HEK293T (cell line): Measurements from ENCODE around the gene KRT20.

Source experiments
- CTCF ChIA-PET: fragments of 350-600 bp; formaldehyde crosslinking; extraction: SDS; loops from one replicate; lab custom pipeline; 2021; ENCODE audit warnings: antibody characterized with exemption, inconsistent platforms; lab: Yijun Ruan, JAX
- POLR2A ChIA-PET: fragments of 350-600 bp; formaldehyde crosslinking; extraction: SDS; loops from one replicate; lab custom pipeline; 2020; ENCODE audit warnings: antibody characterized with exemption, inconsistent platforms; lab: Yijun Ruan, JAX
- DNase-seq: peaks from one replicate; pipeline ENCODE4 v3.0.0; 2012; ENCODE audit warnings: mixed read lengths; ENCODE audit errors: extremely low spot score
- ARNT ChIP-seq: fragments of 450-650 bp; IDR thresholded peaks from 2 replicates; pipeline ENCODE4 v1.6.1; 2017; ENCODE audit warnings: mild to moderate bottlenecking
- BHLHE40 ChIP-seq: fragments of 450-650 bp; IDR thresholded peaks from 2 replicates; pipeline ENCODE4 v1.6.1; 2016; ENCODE audit warnings: mild to moderate bottlenecking, moderate library complexity, borderline replicate concordance
- CTBP1 ChIP-seq: fragments of 450-650 bp; IDR thresholded peaks from 2 replicates; pipeline ENCODE4 v1.6.1; 2016; ENCODE audit warnings: borderline replicate concordance
- ELF4 ChIP-seq: fragments of 450-650 bp; IDR thresholded peaks from 2 replicates; pipeline ENCODE4 v1.6.1; 2017; ENCODE audit warnings: antibody characterized with exemption
- FOXA1 ChIP-seq: fragments of 450-650 bp; IDR thresholded peaks from 2 replicates; pipeline ENCODE4 v1.6.1; 2016; ENCODE audit warnings: mild to moderate bottlenecking
- FOXK2 ChIP-seq: fragments of 450-650 bp; IDR thresholded peaks from 2 replicates; pipeline ENCODE4 v1.6.1; 2016; ENCODE audit warnings: mild to moderate bottlenecking
- FOXM1 ChIP-seq: fragments of 450-650 bp; IDR thresholded peaks from 2 replicates; pipeline ENCODE4 v1.6.1; 2017; ENCODE audit warnings: mild to moderate bottlenecking, borderline replicate concordance
- HDGF ChIP-seq: fragments of 450-650 bp; IDR thresholded peaks from 2 replicates; pipeline ENCODE4 v1.6.1; 2017; ENCODE audit warnings: antibody characterized with exemption, borderline replicate concordance
- L3MBTL2 ChIP-seq: fragments of 450-650 bp; conservative IDR thresholded peaks from 2 replicates; pipeline ENCODE4 v1.6.1; 2016; ENCODE audit warnings: mild to moderate bottlenecking
- LEF1 ChIP-seq: fragments of 450-650 bp; IDR thresholded peaks from 2 replicates; pipeline ENCODE4 v1.6.1; 2017; ENCODE audit warnings: mild to moderate bottlenecking, borderline replicate concordance
- NFRKB ChIP-seq: fragments of 450-650 bp; IDR thresholded peaks from 2 replicates; pipeline ENCODE4 v1.6.1; 2016; ENCODE audit warnings: mild to moderate bottlenecking, moderate library complexity
- PKNOX1 ChIP-seq: fragments of 450-650 bp; IDR thresholded peaks from 2 replicates; pipeline ENCODE4 v1.6.1; 2016
- SP1 ChIP-seq: fragments of 450-650 bp; IDR thresholded peaks from 2 replicates; pipeline ENCODE4 v1.6.1; 2017
- SUZ12 ChIP-seq: fragments of 450-650 bp; IDR thresholded peaks from 2 replicates; pipeline ENCODE4 v1.6.1; 2016; ENCODE audit warnings: mild to moderate bottlenecking
- TARDBP ChIP-seq: fragments of 450-650 bp; IDR thresholded peaks from 2 replicates; pipeline ENCODE4 v1.6.1; 2016
- ZNF384 ChIP-seq: fragments of 450-650 bp; IDR thresholded peaks from 2 replicates; pipeline ENCODE4 v1.6.1; 2016

The KRT20 gene

DNA sequence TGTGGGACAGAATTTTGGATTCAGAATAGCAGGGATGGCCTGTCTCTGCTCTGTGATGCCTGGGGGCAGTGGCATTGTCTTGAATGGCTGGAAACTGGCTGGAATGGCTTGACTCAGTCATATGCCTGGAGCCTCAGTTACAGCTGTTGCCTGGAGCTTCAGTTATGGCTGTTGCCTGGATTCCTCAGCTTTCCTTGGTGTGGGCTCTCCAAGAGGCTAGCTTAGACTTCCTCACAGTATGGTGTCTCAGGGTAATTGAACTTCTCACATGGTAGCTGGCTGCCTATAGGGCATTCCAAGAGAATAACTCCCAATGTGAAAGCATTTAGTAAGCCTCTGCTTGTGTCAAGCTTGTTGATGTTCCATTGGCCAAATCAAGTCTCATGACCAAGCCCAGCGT lies 31.3 kb upstream of the KRT20 start:
- DNase-seq = no peak
- TF ChIP-seq ELF4 (no peak), ZNF384 (no peak), SUZ12 (no peak), NFRKB (no peak), PKNOX1 (no peak)
- ChIA-PET POLR2A (no interaction called here), CTCF (interaction anchor here (1.0 kb wide), 1 partner anchor 406 kb away, joined by 3 read pairs; no protein-coding TSS in a partner anchor)

- ChIA-PET POLR2A (no interaction called here), CTCF (interaction anchor here (1.0 kb wide), 1 partner anchor 407 kb away, joined by 3 read pairs; no protein-coding TSS in a partner anchor)
- DNase-seq = no peak
- no peak for TF ChIP-seq LEF1
- TF ChIP-seq FOXA1 = no peak
- TF ChIP-seq L3MBTL2 = no peak
- no peak for TF ChIP-seq BHLHE40
- no peak for TF ChIP-seq ELF4
- no peak for TF ChIP-seq FOXM1
- no peak for TF ChIP-seq SP1
- no peak for TF ChIP-seq ARNT
- no peak for TF ChIP-seq CTBP1
- no peak for TF ChIP-seq ZNF384
- TF ChIP-seq PKNOX1 = no peak
- no peak for TF ChIP-seq FOXK2
Measured at GRCh38 chr17:40915721-40916256, 30.7 kb upstream of the KRT20 start.

GRCh38 chr17:40915199-40915661 lies 30.2 kb upstream of the KRT20 start:
- ChIA-PET CTCF (no interaction called here), POLR2A (no interaction called here)
- DNase-seq = no peak
- TF ChIP-seq FOXM1 (no peak), SUZ12 (no peak), TARDBP (no peak), LEF1 (no peak), PKNOX1 (no peak), CTBP1 (no peak), NFRKB (no peak), FOXA1 (no peak)

- TF ChIP-seq L3MBTL2 (no peak), TARDBP (no peak), ARNT (no peak), ELF4 (no peak), HDGF (no peak), ZNF384 (no peak), FOXK2 (no peak), FOXM1 (no peak), CTBP1 (no peak), SUZ12 (no peak), PKNOX1 (no peak), NFRKB (no peak), FOXA1 (no peak)
- CTCF ChIA-PET = interaction anchor here (1.5 kb wide), 1 partner anchor 634 kb away, joined by 3 read pairs; no protein-coding TSS in a partner anchor
- DNase-seq = no peak
- POLR2A ChIA-PET = no interaction called here
Measured at GRCh38 chr17:40914075-40914855, 29.2 kb upstream of the KRT20 start.

DNA sequence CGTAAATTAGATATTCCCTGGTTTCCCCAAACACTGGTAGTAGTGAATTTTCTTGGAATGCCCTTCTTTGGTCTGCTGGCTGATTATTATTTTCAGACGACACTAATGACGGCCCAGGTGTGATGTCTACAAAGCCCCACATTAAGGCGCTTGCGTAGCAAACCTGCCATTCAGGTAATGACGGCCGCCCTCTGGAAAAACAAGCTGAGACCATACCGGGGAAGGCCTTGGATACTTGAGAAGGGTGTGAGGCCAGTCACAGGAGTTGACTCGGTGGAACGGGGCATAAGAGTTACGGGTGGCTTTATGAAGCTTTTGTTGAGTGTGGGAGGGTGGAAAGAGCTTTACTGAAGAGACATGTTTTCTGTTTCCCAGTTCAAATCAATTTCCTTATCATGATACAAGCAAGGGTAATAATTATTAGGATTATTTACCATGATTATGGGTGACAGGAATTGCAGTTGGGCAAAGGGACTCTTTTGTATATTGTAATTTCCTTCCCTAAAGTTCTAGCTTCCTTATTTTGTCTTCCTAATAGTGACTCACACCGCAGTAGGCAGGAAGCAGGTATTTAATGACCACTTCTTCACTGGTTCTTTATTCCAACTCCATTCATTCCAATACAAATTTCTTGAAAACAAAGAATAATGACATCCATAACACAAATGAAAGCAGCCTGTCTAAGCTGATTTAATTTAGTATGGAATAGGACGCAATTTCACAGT lies 27.6 kb upstream of the KRT20 start:
- ChIA-PET CTCF (interaction anchor here (1.5 kb wide), 1 partner anchor 636 kb away, joined by 3 read pairs; no protein-coding TSS in a partner anchor), POLR2A (no interaction called here)
- TF ChIP-seq ARNT = no peak
- no peak for TF ChIP-seq NFRKB
- TF ChIP-seq HDGF = no peak
- no peak for TF ChIP-seq CTBP1
- no peak for TF ChIP-seq SUZ12
- TF ChIP-seq FOXM1 = no peak
- TF ChIP-seq FOXK2 = no peak
- TF ChIP-seq LEF1 = no peak
- TF ChIP-seq ELF4 = no peak
- no peak for TF ChIP-seq TARDBP
- no peak for TF ChIP-seq BHLHE40
- no peak for TF ChIP-seq SP1
- no peak for DNase-seq
